BE2C (cell line): ENCODE measurements around the gene PRKG1.

Source experiments
- DNase-seq: peaks from one replicate; pipeline ENCODE4 v3.0.0-alpha.2; 2020
- H3K27me3 ChIP-seq: fragments of 250-450 bp; sonication (Bioruptor Pico); 2 replicates; pipeline ENCODE4 v1.5.1; 2020; ENCODE audit warnings: mild to moderate bottlenecking
- H3K36me3 ChIP-seq: fragments of 250-450 bp; sonication (Bioruptor Pico); 2 replicates; pipeline ENCODE4 v1.5.1; 2020; ENCODE audit warnings: mild to moderate bottlenecking
- H3K4me1 ChIP-seq: fragments of 250-450 bp; sonication (Bioruptor Pico); 2 replicates; pipeline ENCODE4 v1.5.1; 2020
- H3K4me3 ChIP-seq: 2 replicates; pipeline ENCODE4 v1.5.1; 2011; ENCODE audit warnings: low read depth, low read length
- H3K9me3 ChIP-seq: fragments of 250-450 bp; sonication (Bioruptor Pico); 2 replicates; pipeline ENCODE4 v1.5.1; 2020
- CTCF ChIP-seq: IDR thresholded peaks from 2 replicates; pipeline ENCODE4 v1.5.1; 2012; ENCODE audit warnings: mild to moderate bottlenecking, low read depth, low read length

Gene PRKG1

GRCh38 chr10:51705774-51706173 is 631.5 kb downstream of the PRKG1 start:
- no peaks in the 10 kb centered on the region for H3K36me3 ChIP-seq
- no peaks in the 10 kb centered on the region for H3K9me3 ChIP-seq
- H3K4me3 ChIP-seq = no peak overlapping the region
- no peak for TF ChIP-seq CTCF
- H3K27me3 ChIP-seq = no peaks in the 10 kb centered on the region
- DNase-seq = no peak
- no peaks in the 10 kb centered on the region for H3K4me1 ChIP-seq

DNA sequence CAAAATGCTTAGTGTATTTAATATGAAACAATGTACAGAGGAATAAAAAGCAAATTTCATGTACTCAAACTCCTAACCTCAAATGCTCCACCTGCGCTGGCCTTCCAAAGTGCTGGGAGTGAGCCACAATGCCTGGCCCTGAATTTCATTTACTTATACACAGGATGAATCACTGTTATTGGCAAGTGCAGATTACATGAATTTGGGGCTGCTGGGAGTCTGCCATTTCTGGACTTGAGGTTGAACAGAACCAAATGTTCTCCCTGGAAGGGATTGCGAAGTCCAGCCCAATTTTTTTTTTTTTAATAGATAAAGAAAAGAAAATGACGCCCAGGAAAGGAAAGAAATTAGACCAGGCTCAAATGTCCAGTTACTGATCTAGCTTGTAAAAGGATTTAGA is 631.9 kb downstream of the PRKG1 start:
- no peaks in the 10 kb centered on the region for H3K27me3 ChIP-seq
- TF ChIP-seq CTCF = no peak
- H3K9me3 ChIP-seq = no peaks in the 10 kb centered on the region
- no peak for DNase-seq
- no peaks in the 10 kb centered on the region for H3K36me3 ChIP-seq
- H3K4me3 ChIP-seq = no peak overlapping the region
- H3K4me1 ChIP-seq = no peaks in the 10 kb centered on the region

- H3K4me3 ChIP-seq = no peak overlapping the region
- H3K27me3 ChIP-seq = no peaks in the 10 kb centered on the region
- no peak for TF ChIP-seq CTCF
- no peaks in the 10 kb centered on the region for H3K36me3 ChIP-seq
- DNase-seq = no peak
- H3K4me1 ChIP-seq = no peaks in the 10 kb centered on the region
- H3K9me3 ChIP-seq = no peaks in the 10 kb centered on the region
Observed at GRCh38 chr10:51707392-51707791, 633.1 kb downstream of the PRKG1 start.

GRCh38 chr10:51707821-51708424 is 633.6 kb downstream of the PRKG1 start:
- no peak for TF ChIP-seq CTCF
- H3K4me3 ChIP-seq = no peak overlapping the region
- DNase-seq = no peak
- no peaks in the 10 kb centered on the region for H3K4me1 ChIP-seq
- no peaks in the 10 kb centered on the region for H3K27me3 ChIP-seq
- no peaks in the 10 kb centered on the region for H3K36me3 ChIP-seq
- H3K9me3 ChIP-seq = no peaks in the 10 kb centered on the region

DNA sequence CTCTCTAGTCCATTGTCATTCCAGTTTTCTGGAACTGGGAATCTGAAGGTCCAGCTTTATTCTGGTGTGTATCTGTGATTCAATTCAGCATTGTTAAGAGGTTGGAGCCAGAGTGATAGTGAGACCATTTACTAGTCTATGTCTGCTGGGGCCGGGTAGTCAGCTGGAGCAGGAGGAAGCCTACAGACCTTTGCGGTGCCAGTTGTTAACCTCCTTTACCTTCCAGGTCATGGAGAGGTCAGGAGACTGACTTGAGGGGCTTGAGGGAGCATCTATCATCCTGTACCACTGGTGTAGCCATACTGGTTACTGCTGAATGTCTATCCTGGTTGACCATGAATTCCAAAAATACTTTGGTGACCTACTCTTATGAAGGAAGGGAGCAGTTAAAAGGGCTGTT is 634.3 kb downstream of the PRKG1 start:
- no peak for TF ChIP-seq CTCF
- Histone ChIP-seq H3K27me3 (no peaks in the 10 kb centered on the region), H3K36me3 (no peaks in the 10 kb centered on the region), H3K4me1 (no peaks in the 10 kb centered on the region), H3K4me3 (no peak overlapping the region), H3K9me3 (no peaks in the 10 kb centered on the region)
- no peak for DNase-seq

DNA sequence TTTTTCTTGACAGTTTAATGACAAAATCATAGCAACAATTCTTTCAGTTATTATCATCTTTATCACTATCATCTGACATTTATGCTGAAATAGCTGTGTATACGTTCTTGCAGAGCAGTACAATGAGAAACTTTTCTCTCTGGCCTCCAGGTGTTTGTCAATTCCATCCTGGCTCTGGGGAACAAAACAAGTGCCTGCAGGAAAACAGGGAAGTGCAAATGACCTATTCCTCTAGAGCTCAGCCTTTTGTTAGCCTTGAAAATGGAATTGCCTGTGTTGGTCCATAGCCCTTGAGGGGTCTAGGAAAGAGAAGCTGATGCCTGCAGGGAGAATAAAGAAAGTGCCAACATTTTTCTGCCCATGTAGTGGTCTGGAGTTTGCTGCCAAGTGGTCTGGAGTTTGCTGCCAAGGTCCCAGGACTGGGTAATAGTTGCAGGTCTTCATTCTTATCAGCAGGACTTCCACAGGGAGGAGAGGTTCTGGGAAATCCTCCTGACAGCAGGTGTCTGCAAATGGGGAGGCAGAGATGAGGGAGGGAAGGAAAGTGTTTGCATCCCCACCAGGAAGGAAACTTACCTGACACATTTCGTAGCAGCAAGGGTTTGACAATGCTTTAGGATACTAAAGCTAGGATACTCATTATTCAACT is 635.2 kb downstream of the PRKG1 start:
- Histone ChIP-seq H3K27me3 (no peaks in the 10 kb centered on the region), H3K4me3 (no peak overlapping the region), H3K4me1 (no peaks in the 10 kb centered on the region), H3K9me3 (no peaks in the 10 kb centered on the region), H3K36me3 (no peaks in the 10 kb centered on the region)
- TF ChIP-seq CTCF = no peak
- DNase-seq = no peak
